Rectal smooth muscle tissue (tissue), 1 donor: ENCODE results near the gene DTNBP1.

Source experiments
- H3K27ac ChIP-seq: one replicate; pipeline ENCODE4 v1.7.0; 2013; ENCODE audit warnings: low read depth, low read length, inconsistent platforms
- H3K27me3 ChIP-seq: one replicate; pipeline ENCODE4 v1.7.0; 2013; ENCODE audit warnings: low read length; ENCODE audit not compliant: control insufficient read depth, insufficient read depth
- H3K36me3 ChIP-seq: one replicate; pipeline ENCODE4 v1.7.0; 2013; ENCODE audit warnings: low read length; ENCODE audit not compliant: control insufficient read depth, insufficient read depth
- H3K4me1 ChIP-seq: one replicate; pipeline ENCODE4 v1.7.0; 2013; ENCODE audit warnings: low read length; ENCODE audit not compliant: control insufficient read depth, insufficient read depth
- H3K4me3 ChIP-seq: one replicate; pipeline ENCODE4 v1.7.0; 2013; ENCODE audit warnings: low read length
- H3K9ac ChIP-seq: one replicate; pipeline ENCODE4 v1.7.0; 2013; ENCODE audit warnings: low read length

DTNBP1 gene

GRCh38 chr6:15618685-15619084 lies 44.1 kb downstream of the DTNBP1 start:
- Histone ChIP-seq H3K9ac (no peak overlapping the region), H3K4me1 (peaks cover 14% of the 10 kb centered on the region), H3K36me3 (no peaks in the 10 kb centered on the region), H3K4me3 (no peak overlapping the region), H3K27me3 (no peaks in the 10 kb centered on the region), H3K27ac (no peak overlapping the region)

GRCh38 chr6:15616261-15616660 lies 46.6 kb downstream of the DTNBP1 start:
- Histone ChIP-seq H3K27me3 (no peaks in the 10 kb centered on the region), H3K4me3 (no peak overlapping the region), H3K4me1 (peaks cover under 1% of the 10 kb centered on the region), H3K36me3 (no peaks in the 10 kb centered on the region), H3K27ac (no peak overlapping the region), H3K9ac (no peak overlapping the region)

GRCh38 chr6:15615802-15616201 lies 47.0 kb downstream of the DTNBP1 start:
- no peaks in the 10 kb centered on the region for H3K36me3 ChIP-seq
- H3K9ac ChIP-seq: no peak overlapping the region

GRCh38 chr6:15614277-15614676 lies 48.6 kb downstream of the DTNBP1 start:
- Histone ChIP-seq H3K27me3 (no peaks in the 10 kb centered on the region), H3K4me1 (no peaks in the 10 kb centered on the region), H3K27ac (no peak overlapping the region), H3K9ac (no peak overlapping the region), H3K4me3 (no peak overlapping the region), H3K36me3 (peaks cover 2% of the 10 kb centered on the region)

More at GRCh38 chr6:15615802-15616201, 47.0 kb downstream of the DTNBP1 start:
- H3K4me3 ChIP-seq: no peak overlapping the region
- no peaks in the 10 kb centered on the region for H3K4me1 ChIP-seq
- H3K27ac ChIP-seq: no peak overlapping the region
- H3K27me3 ChIP-seq: no peaks in the 10 kb centered on the region

GRCh38 chr6:15608396-15608795 lies 54.4 kb downstream of the DTNBP1 start:
- H3K27ac ChIP-seq: no peak overlapping the region
- H3K4me1 ChIP-seq: no peaks in the 10 kb centered on the region

GRCh38 chr6:15607603-15608002 lies 55.2 kb downstream of the DTNBP1 start:
- no peak overlapping the region for H3K4me3 ChIP-seq
- no peaks in the 10 kb centered on the region for H3K4me1 ChIP-seq
- H3K27ac ChIP-seq: no peak overlapping the region
- H3K27me3 ChIP-seq: no peaks in the 10 kb centered on the region
- H3K36me3 ChIP-seq: peaks cover 2% of the 10 kb centered on the region
- no peak overlapping the region for H3K9ac ChIP-seq

More at GRCh38 chr6:15608396-15608795, 54.4 kb downstream of the DTNBP1 start:
- H3K27me3 ChIP-seq: no peaks in the 10 kb centered on the region
- H3K9ac ChIP-seq: no peak overlapping the region
- H3K4me3 ChIP-seq: no peak overlapping the region
- peaks cover 2% of the 10 kb centered on the region for H3K36me3 ChIP-seq

GRCh38 chr6:15606347-15606746 lies 56.5 kb downstream of the DTNBP1 start:
- no peak overlapping the region for H3K4me3 ChIP-seq
- no peak overlapping the region for H3K9ac ChIP-seq
- no peaks in the 10 kb centered on the region for H3K27me3 ChIP-seq
- peaks cover 2% of the 10 kb centered on the region for H3K36me3 ChIP-seq
- H3K4me1 ChIP-seq: no peaks in the 10 kb centered on the region
- no peak overlapping the region for H3K27ac ChIP-seq

- Histone ChIP-seq H3K4me1 (no peaks in the 10 kb centered on the region), H3K4me3 (no peak overlapping the region)
Measured at GRCh38 chr6:15604843-15605242, 58.0 kb downstream of the DTNBP1 start.

GRCh38 chr6:15602154-15602553 lies 60.7 kb downstream of the DTNBP1 start:
- Histone ChIP-seq H3K4me1 (no peaks in the 10 kb centered on the region), H3K36me3 (peaks cover 5% of the 10 kb centered on the region), H3K4me3 (no peak overlapping the region), H3K27me3 (no peaks in the 10 kb centered on the region), H3K9ac (no peak overlapping the region), H3K27ac (no peak overlapping the region)

More at GRCh38 chr6:15604843-15605242, 58.0 kb downstream of the DTNBP1 start:
- H3K27me3 ChIP-seq: no peaks in the 10 kb centered on the region
- H3K36me3 ChIP-seq: peaks cover 7% of the 10 kb centered on the region
- H3K9ac ChIP-seq: no peak overlapping the region
- H3K27ac ChIP-seq: no peak overlapping the region

- no peaks in the 10 kb centered on the region for H3K4me1 ChIP-seq
- no peaks in the 10 kb centered on the region for H3K27me3 ChIP-seq
- H3K27ac ChIP-seq: no peak overlapping the region
- no peak overlapping the region for H3K9ac ChIP-seq
- H3K36me3 ChIP-seq: peaks cover 5% of the 10 kb centered on the region
- H3K4me3 ChIP-seq: no peak overlapping the region
Measured at GRCh38 chr6:15598273-15598798, 64.5 kb downstream of the DTNBP1 start.

- Histone ChIP-seq H3K9ac (no peak overlapping the region), H3K4me1 (no peaks in the 10 kb centered on the region), H3K27ac (no peak overlapping the region), H3K27me3 (no peaks in the 10 kb centered on the region), H3K4me3 (no peak overlapping the region), H3K36me3 (peaks cover 5% of the 10 kb centered on the region)
Measured at GRCh38 chr6:15596186-15596896, 66.5 kb downstream of the DTNBP1 start.

- H3K9ac ChIP-seq: no peak overlapping the region
- no peak overlapping the region for H3K27ac ChIP-seq
- no peak overlapping the region for H3K4me3 ChIP-seq
Measured at GRCh38 chr6:15595461-15596173, 67.2 kb downstream of the DTNBP1 start.

More at GRCh38 chr6:15595461-15596173, 67.2 kb downstream of the DTNBP1 start:
- Histone ChIP-seq H3K36me3 (peaks cover 2% of the 10 kb centered on the region), H3K4me1 (no peaks in the 10 kb centered on the region), H3K27me3 (no peaks in the 10 kb centered on the region)
